Measurements from ENCODE around the gene KIAA1217. TPM values are rescaled to one million over a fixed set of nuclear protein-coding genes. Genes with fewer than 3 reads are reported as not detected.
A peak's percentile ranks its signal among the peaks of the same experiment; 100 is the strongest.

Gene KIAA1217
- total and polyA plus RNA-seq, 2 donors from 2014 or later = 10.4 to 63.8 TPM

DNA sequence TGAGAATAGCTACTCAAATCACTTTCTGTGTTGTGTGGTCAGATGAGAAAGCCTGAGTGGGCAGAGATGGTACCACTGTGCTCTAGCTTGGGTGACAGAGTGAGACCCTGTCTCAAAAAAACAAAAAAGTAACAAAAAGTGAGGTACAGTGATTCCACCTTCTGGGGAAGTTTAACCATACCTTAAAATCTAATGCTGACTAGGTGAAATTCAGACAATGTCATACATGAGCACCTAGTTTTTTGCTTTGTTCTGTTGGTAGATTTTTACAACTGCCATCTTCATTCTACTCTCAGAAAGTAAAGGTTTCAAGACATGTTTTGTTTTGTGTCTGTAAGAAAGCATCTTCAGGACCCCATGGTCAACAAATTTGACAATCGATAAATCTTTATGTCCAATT is 370.5 kb downstream of the KIAA1217 start:
- H3K27me3 ChIP-seq (ENCODE audit: control insufficient read depth, insufficient read depth, low read length) = no peaks in the 10 kb centered on the region
- TF ChIP-seq, protein P1, sequence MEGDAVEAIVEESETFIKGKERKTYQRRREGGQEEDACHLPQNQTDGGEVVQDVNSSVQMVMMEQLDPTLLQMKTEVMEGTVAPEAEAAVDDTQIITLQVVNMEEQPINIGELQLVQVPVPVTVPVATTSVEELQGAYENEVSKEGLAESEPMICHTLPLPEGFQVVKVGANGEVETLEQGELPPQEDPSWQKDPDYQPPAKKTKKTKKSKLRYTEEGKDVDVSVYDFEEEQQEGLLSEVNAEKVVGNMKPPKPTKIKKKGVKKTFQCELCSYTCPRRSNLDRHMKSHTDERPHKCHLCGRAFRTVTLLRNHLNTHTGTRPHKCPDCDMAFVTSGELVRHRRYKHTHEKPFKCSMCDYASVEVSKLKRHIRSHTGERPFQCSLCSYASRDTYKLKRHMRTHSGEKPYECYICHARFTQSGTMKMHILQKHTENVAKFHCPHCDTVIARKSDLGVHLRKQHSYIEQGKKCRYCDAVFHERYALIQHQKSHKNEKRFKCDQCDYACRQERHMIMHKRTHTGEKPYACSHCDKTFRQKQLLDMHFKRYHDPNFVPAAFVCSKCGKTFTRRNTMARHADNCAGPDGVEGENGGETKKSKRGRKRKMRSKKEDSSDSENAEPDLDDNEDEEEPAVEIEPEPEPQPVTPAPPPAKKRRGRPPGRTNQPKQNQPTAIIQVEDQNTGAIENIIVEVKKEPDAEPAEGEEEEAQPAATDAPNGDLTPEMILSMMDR (IDR thresholded peaks at IDR 0.05; ENCODE audit: borderline replicate concordance, extremely low read depth, insufficient read depth) = no peak
- intact Hi-C loops (cut with DNase I) = no loop called here
- FAIRE-seq (no peak), DNase-seq (no peak)
- H3K9ac ChIP-seq (ENCODE audit: low read length in 3 of 3) = no peak overlapping the region
- H3K4me3 ChIP-seq (ENCODE audit: low read length in 3 of 3) = no peak overlapping the region
- H3K36me3 ChIP-seq (ENCODE audit: control insufficient read depth in 2 of 3, insufficient read depth in 3 of 3, low read length in 3 of 3) = no peaks in the 10 kb centered on the region
- no peaks in the 10 kb centered on the region for H3K9me3 ChIP-seq (ENCODE audit: control insufficient read depth in 2 of 3, insufficient read depth in 1 of 3, low read length in 3 of 3)
- peaks cover 0 to under 1% (median 0%) of the 10 kb centered on the region in 3 donors for H3K4me1 ChIP-seq (ENCODE audit: control insufficient read depth in 2 of 3, insufficient read depth in 2 of 3, low read depth in 1 of 3, low read length in 3 of 3)
- no peak overlapping the region for H3K27ac ChIP-seq (ENCODE audit: low read depth in 2 of 2, low read length in 2 of 2)

DNA sequence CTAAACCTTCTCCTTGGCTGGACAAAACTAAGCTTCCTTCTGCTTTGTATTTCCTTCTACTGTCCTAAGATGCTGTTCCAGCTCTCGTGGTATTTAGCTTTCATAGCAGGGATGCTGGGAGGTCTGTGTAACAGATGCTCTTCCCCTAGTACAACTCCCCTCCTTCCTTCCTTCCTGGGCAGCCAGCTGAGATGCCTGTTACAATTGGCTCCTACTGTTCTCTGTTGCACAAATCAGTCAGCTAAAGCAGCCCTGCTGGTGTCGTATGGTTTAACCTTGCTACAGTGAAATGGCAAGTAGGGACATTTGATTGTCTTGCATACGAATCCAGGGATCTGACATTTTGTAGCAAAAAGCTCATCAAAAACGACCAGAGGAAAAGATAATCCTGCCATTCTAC is 371.0 kb downstream of the KIAA1217 start:
- no peaks in the 10 kb centered on the region for H3K9me3 ChIP-seq (ENCODE audit: control insufficient read depth in 2 of 3, insufficient read depth in 1 of 3, low read length in 3 of 3)
- no peaks in the 10 kb centered on the region for H3K4me1 ChIP-seq (ENCODE audit: control insufficient read depth in 2 of 3, insufficient read depth in 2 of 3, low read depth in 1 of 3, low read length in 3 of 3)
- no peak overlapping the region for H3K27ac ChIP-seq (ENCODE audit: low read depth in 2 of 2, low read length in 2 of 2)
- no peaks in the 10 kb centered on the region for H3K36me3 ChIP-seq (ENCODE audit: control insufficient read depth in 2 of 3, insufficient read depth in 3 of 3, low read length in 3 of 3)
- DNase-seq (peak in 2 of 5 donors; percentile 9 to 13), FAIRE-seq (no peak)
- no peaks in the 10 kb centered on the region for H3K27me3 ChIP-seq (ENCODE audit: control insufficient read depth, insufficient read depth, low read length)
- TF ChIP-seq, protein P1 (IDR thresholded peaks at IDR 0.05; ENCODE audit: borderline replicate concordance, extremely low read depth, insufficient read depth) = no peak
- no peak overlapping the region for H3K9ac ChIP-seq (ENCODE audit: low read length in 3 of 3)
- no peak overlapping the region for H3K4me3 ChIP-seq (ENCODE audit: low read length in 3 of 3)
- intact Hi-C loops (cut with DNase I) = no loop called here

DNA sequence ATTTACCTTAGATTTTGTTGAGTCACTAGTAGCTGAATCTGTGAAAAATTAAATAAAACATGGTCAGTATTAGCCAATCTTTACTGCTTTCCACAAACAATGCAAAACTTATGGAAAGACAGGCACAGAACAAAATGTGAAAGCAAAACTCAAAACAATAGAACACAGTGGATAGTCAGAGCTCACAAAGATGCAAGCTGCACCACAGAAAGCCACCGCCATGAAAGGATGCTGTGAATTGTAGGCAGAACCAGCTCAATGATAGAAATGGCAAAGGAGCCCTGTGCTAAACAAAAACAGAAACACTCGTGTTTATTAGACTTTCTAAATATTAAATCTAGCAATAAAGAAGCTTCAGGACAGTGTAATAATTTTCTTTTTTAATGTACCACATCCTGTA is 380.3 kb downstream of the KIAA1217 start:
- Histone ChIP-seq H3K9me3 (ENCODE audit: control insufficient read depth in 2 of 3, insufficient read depth in 1 of 3, low read length in 3 of 3) (no peaks in the 10 kb centered on the region), H3K9ac (ENCODE audit: low read length in 3 of 3) (no peak overlapping the region), H3K36me3 (ENCODE audit: control insufficient read depth in 2 of 3, insufficient read depth in 3 of 3, low read length in 3 of 3) (peaks cover 3 to 43% (median 19%) of the 10 kb centered on the region in 3 donors), H3K27me3 (ENCODE audit: control insufficient read depth, insufficient read depth, low read length) (no peaks in the 10 kb centered on the region), H3K27ac (ENCODE audit: low read depth in 2 of 2, low read length in 2 of 2) (no peak overlapping the region), H3K4me3 (ENCODE audit: low read length in 3 of 3) (no peak overlapping the region), H3K4me1 (ENCODE audit: control insufficient read depth in 2 of 3, insufficient read depth in 2 of 3, low read depth in 1 of 3, low read length in 3 of 3) (no peaks in the 10 kb centered on the region)
- no peak for DNase-seq
- intact Hi-C loops (cut with DNase I) = no loop called here
- TF ChIP-seq, protein P1 (IDR thresholded peaks at IDR 0.05; ENCODE audit: borderline replicate concordance, extremely low read depth, insufficient read depth) = no peak
- FAIRE-seq = no peak

Data from kidney (tissue), 14 donors.